ENCODE data around the gene ELAVL3. TPM values are rescaled to one million over a fixed set of nuclear protein-coding genes. Genes with fewer than 3 reads are reported as not detected.
"Not testable (repeated sequence)": the region's sequence is repeated elsewhere in the genome, so short reads cannot be mapped to it uniquely, and the experiment has no call there.

The ELAVL3 gene
- total RNA-seq, 2 experiments from 2014 or later, result 0.66 TPM; not detected in 1

DNA sequence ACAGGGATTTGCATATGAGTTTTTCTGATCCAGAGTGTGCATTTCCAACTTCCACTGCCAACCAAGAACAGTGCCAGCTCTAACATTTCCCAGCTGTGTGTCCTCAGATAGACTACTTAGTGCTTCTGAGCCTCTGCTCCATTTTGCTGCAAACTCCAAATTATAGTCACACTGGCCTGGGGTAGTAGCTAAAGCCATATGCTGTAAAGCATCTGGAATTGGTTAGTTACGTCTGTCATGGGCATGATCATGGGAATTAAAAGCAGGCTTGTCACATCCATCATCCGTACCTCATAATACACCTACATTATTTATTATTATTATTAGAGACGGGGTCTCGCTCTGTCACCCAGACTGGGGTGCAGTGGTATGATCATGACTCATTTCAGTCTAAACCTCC is 7.1 kb downstream of the ELAVL3 start:
- Histone ChIP-seq H3K36me3 (ENCODE audit: insufficient read depth, low read length) (no peaks in the 10 kb centered on the region), H3K4me1 (ENCODE audit: insufficient read depth, low read length) (no peaks in the 10 kb centered on the region), H3K9me3 (ENCODE audit: control insufficient read depth in 1 of 2, insufficient read depth in 1 of 2, low read length in 2 of 2) (no peaks in the 10 kb centered on the region), H3K27ac (ENCODE audit: low read depth in 1 of 2, low read length in 2 of 2) (no peak overlapping the region), H3K27me3 (ENCODE audit: control insufficient read depth in 1 of 2, insufficient read depth in 2 of 2, low read length in 2 of 2) (peaks cover 4 to 6% of the 10 kb centered on the region in 2 experiments), H3K4me3 (ENCODE audit: low read length) (no peak overlapping the region)
- H3K4me3 Mint-ChIP-seq, result no peak overlapping the region
- no peak for DNase-seq
- CTCF ChIA-PET, result interaction anchor here (1.4 kb wide), 1 partner anchor 9 kb away, joined by 6 read pairs; no protein-coding TSS in a partner anchor
- POLR2A ChIA-PET, result no interaction called here
- peaks cover 26% of the 10 kb centered on the region for H3K27me3 Mint-ChIP-seq
- H3K9me3 Mint-ChIP-seq, result no peaks in the 10 kb centered on the region
- H3K27ac Mint-ChIP-seq, result no peak overlapping the region
- H3K4me1 Mint-ChIP-seq (ENCODE audit: low read depth), result no peaks in the 10 kb centered on the region
- ATAC-seq (ENCODE audit: poor library complexity), result no peak
- TF ChIP-seq, protein P1, sequence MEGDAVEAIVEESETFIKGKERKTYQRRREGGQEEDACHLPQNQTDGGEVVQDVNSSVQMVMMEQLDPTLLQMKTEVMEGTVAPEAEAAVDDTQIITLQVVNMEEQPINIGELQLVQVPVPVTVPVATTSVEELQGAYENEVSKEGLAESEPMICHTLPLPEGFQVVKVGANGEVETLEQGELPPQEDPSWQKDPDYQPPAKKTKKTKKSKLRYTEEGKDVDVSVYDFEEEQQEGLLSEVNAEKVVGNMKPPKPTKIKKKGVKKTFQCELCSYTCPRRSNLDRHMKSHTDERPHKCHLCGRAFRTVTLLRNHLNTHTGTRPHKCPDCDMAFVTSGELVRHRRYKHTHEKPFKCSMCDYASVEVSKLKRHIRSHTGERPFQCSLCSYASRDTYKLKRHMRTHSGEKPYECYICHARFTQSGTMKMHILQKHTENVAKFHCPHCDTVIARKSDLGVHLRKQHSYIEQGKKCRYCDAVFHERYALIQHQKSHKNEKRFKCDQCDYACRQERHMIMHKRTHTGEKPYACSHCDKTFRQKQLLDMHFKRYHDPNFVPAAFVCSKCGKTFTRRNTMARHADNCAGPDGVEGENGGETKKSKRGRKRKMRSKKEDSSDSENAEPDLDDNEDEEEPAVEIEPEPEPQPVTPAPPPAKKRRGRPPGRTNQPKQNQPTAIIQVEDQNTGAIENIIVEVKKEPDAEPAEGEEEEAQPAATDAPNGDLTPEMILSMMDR (IDR thresholded peaks at IDR 0.05), result no peak
- no peaks in the 10 kb centered on the region for H3K36me3 Mint-ChIP-seq (ENCODE audit: low read depth)
- intact Hi-C loops (cut with DNase I, micrococcal nuclease), result no loop called here

DNA sequence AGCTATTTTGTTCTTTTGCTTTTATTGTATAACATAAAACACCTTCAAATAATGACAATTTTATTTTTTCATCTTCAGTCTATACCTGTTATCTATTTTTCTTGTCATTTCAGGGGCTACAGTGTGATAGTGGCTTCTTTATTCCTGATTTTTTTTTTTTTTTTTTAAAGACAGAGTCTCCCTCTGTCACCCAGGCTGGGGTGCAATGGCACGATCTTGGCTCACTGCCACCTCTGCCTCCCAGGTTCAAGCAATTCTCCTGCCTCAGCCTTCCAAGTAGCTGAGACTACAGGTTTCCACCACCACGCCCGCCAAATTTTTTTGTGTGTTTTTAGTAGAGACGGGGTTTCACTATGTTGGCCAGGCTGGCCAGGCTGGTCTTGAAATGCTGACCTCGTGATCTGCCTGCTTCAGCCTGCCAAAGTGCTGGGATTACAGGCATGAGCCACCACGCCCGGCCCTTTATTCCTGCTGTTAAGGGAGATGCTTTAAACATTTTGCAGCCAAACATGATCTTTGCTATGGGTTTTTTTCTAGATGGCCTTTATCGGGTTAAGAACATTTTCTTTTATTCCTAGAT is 12.5 kb downstream of the ELAVL3 start:
- CTCF ChIA-PET, result interaction anchor here (1.2 kb wide), 1 partner anchor 14 kb away, joined by 6 read pairs; no protein-coding TSS in a partner anchor
- H3K36me3 ChIP-seq (ENCODE audit: insufficient read depth, low read length); ATAC-seq (ENCODE audit: poor library complexity); H3K9me3 ChIP-seq (ENCODE audit: control insufficient read depth in 1 of 2, insufficient read depth in 1 of 2, low read length in 2 of 2); H3K4me3 ChIP-seq (ENCODE audit: low read length); H3K27ac Mint-ChIP-seq; H3K27me3 ChIP-seq (ENCODE audit: control insufficient read depth in 1 of 2, insufficient read depth in 2 of 2, low read length in 2 of 2); H3K36me3 Mint-ChIP-seq (ENCODE audit: low read depth); H3K4me1 Mint-ChIP-seq (ENCODE audit: low read depth); DNase-seq; intact Hi-C loops (cut with DNase I, micrococcal nuclease); H3K27ac ChIP-seq (ENCODE audit: low read depth in 1 of 2, low read length in 2 of 2); H3K27me3 Mint-ChIP-seq; H3K4me3 Mint-ChIP-seq; H3K4me1 ChIP-seq (ENCODE audit: insufficient read depth, low read length); POLR2A ChIA-PET; H3K9me3 Mint-ChIP-seq: not testable (repeated sequence)

DNA sequence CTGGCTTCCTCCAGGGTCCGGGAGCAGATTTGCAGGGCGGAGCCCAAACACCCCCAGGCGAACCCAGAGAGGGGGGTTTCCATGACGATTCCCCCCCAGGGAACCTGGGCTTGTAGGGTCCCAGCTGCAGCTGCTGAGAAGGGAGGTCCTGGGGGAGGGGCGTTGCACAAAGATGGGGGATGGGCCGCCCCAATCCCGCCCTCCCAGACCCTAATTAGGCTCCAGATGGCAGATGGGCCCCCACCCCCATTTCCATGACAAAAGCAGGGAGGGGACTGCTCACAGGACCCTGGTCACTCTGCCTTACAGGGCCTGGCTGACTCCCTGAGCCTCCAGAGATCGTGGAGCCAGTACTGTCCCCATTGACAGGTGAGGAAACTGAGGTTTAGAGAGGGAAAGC is 15.2 kb downstream of the ELAVL3 start:
- no peak for DNase-seq
- Histone ChIP-seq H3K4me3 (ENCODE audit: low read length) (no peak overlapping the region), H3K27me3 (ENCODE audit: control insufficient read depth in 1 of 2, insufficient read depth in 2 of 2, low read length in 2 of 2) (no peaks in the 10 kb centered on the region), H3K27ac (ENCODE audit: low read depth in 1 of 2, low read length in 2 of 2) (no peak overlapping the region), H3K36me3 (ENCODE audit: insufficient read depth, low read length) (no peaks in the 10 kb centered on the region), H3K4me1 (ENCODE audit: insufficient read depth, low read length) (no peaks in the 10 kb centered on the region), H3K9me3 (ENCODE audit: control insufficient read depth in 1 of 2, insufficient read depth in 1 of 2, low read length in 2 of 2) (no peaks in the 10 kb centered on the region)
- H3K27ac Mint-ChIP-seq, result no peak overlapping the region
- TF ChIP-seq, protein P1 (IDR thresholded peaks at IDR 0.05), result no peak
- peaks cover 7% of the 10 kb centered on the region for H3K27me3 Mint-ChIP-seq
- intact Hi-C loops (cut with DNase I, micrococcal nuclease), result no loop called here
- no peaks in the 10 kb centered on the region for H3K36me3 Mint-ChIP-seq (ENCODE audit: low read depth)
- H3K4me1 Mint-ChIP-seq (ENCODE audit: low read depth), result no peaks in the 10 kb centered on the region
- no peak for ATAC-seq (ENCODE audit: poor library complexity)
- no peaks in the 10 kb centered on the region for H3K9me3 Mint-ChIP-seq
- no peak overlapping the region for H3K4me3 Mint-ChIP-seq
- ChIA-PET CTCF (no interaction called here), POLR2A (no interaction called here)
